NCI-H2107 (cell line): ENCODE results near the gene ADCK2.
"Not testable (repeated sequence)": the region's sequence is repeated elsewhere in the genome, so short reads cannot be mapped to it uniquely, and the experiment has no call there.

Experiments used
- DNase-seq: peaks from one replicate; lab custom pipeline; 2025; lab: John Stamatoyannopoulos, UW

The ADCK2 gene

GRCh38 chr7:140672382-140673062, at the start of gene ADCK2:
ADCK2 (plus strand) TSS chr7:140672945; CDS start chr7:140673331, 386 bp downstream.
- DNase-seq = no peak

- no peak for DNase-seq
These were observed 48.8 kb upstream of the ADCK2 start for GRCh38 chr7:140623980-140624379.

GRCh38 chr7:140624392-140625191, 48.2 kb upstream of the ADCK2 start:
- DNase-seq = peak; percentile 83

- not testable (repeated sequence) for DNase-seq
These were observed 47.6 kb upstream of the ADCK2 start for GRCh38 chr7:140625192-140625558.

- DNase-seq = no peak
These were observed 46.6 kb upstream of the ADCK2 start for GRCh38 chr7:140625908-140626868.

- DNase-seq = no peak
These were observed 41.7 kb upstream of the ADCK2 start for GRCh38 chr7:140631021-140631420.

GRCh38 chr7:140631602-140632001, 41.1 kb upstream of the ADCK2 start:
- no peak for DNase-seq

GRCh38 chr7:140635345-140635744, 37.4 kb upstream of the ADCK2 start:
- no peak for DNase-seq

- DNase-seq = no peak
These were observed 36.9 kb upstream of the ADCK2 start for GRCh38 chr7:140635816-140636215.

- no peak for DNase-seq
These were observed 35.3 kb upstream of the ADCK2 start for GRCh38 chr7:140637400-140637799.

- DNase-seq = no peak
These were observed 34.5 kb upstream of the ADCK2 start for GRCh38 chr7:140638173-140638791.

- no peak for DNase-seq
These were observed 33.2 kb upstream of the ADCK2 start for GRCh38 chr7:140639366-140640053.

- DNase-seq = peak; percentile 41
These were observed 32.6 kb upstream of the ADCK2 start for GRCh38 chr7:140640060-140640637.

- DNase-seq = peak; percentile 35
These were observed 31.8 kb upstream of the ADCK2 start, which contains the start of gene DENND2A for GRCh38 chr7:140640727-140641523. DENND2A (minus strand) TSS chr7:140640813; CDS start chr7:140602397, 38,416 bp downstream.

GRCh38 chr7:140641524-140642195, 31.1 kb upstream of the ADCK2 start:
- no peak for DNase-seq

- no peak for DNase-seq
These were observed 29.3 kb upstream of the ADCK2 start for GRCh38 chr7:140643416-140643815.

GRCh38 chr7:140644761-140645160, 28.0 kb upstream of the ADCK2 start:
- not testable (repeated sequence) for DNase-seq

GRCh38 chr7:140645166-140645900, 27.4 kb upstream of the ADCK2 start:
- no peak for DNase-seq
